ENCODE data around the gene ELP4. TPM values are rescaled to one million over a fixed set of nuclear protein-coding genes. Genes with fewer than 3 reads are reported as not detected.

The ELP4 gene
- total and polyA plus RNA-seq, 2 experiments from 2014 or later, result 16.2 to 20.1 TPM

- H4K20me1 ChIP-seq (ENCODE audit: insufficient read depth), result no peaks in the 10 kb centered on the region
- no peaks in the 10 kb centered on the region for H3K36me3 ChIP-seq (ENCODE audit: low read depth)
- no peaks in the 10 kb centered on the region for H3K79me2 ChIP-seq (ENCODE audit: insufficient read depth)
- H3K4me3 ChIP-seq, result no peak overlapping the region
- H2AFZ ChIP-seq, result peak overlapping the region; percentile 52; the same call in 1 of the 2 replicates
- 7 to 12% methylated on average over 13 of the region's 13 CpGs for WGBS, 2 experiments (ENCODE audit: low coverage in 1 of 2, low lambda C conversion rate in 2 of 2, missing lambda C conversion rate in 2 of 2)
- no peak overlapping the region for H3K4me2 ChIP-seq (ENCODE audit: unreplicated experiment)
- H3K9me2 ChIP-seq (ENCODE audit: insufficient read depth), result no peaks in the 10 kb centered on the region
- TF ChIP-seq EZH2phosphoT487 (IDR thresholded peaks at IDR 0.05; ENCODE audit: insufficient read depth, low read depth) (peak; percentile 32; the same call in 1 of the 2 replicates), EZH2 (IDR thresholded peaks at IDR 0.05; ENCODE audit: insufficient read depth, poor library complexity, severe bottlenecking) (no peak)
- H3K4me1 ChIP-seq (ENCODE audit: insufficient read depth), result no peaks in the 10 kb centered on the region
- no peak overlapping the region for H3K9ac ChIP-seq
- H3K27me3 ChIP-seq (replicated peaks; ENCODE audit: insufficient read depth), result peaks cover 99% of the 10 kb centered on the region
- no peak overlapping the region for H3K27ac ChIP-seq
- DNase-seq, result no peak
- no peaks in the 10 kb centered on the region for H3F3A ChIP-seq (ENCODE audit: insufficient read depth)
- in situ Hi-C loops (cut with MboI), result no loop called here
- H3K9me3 ChIP-seq (ENCODE audit: low read depth), result no peaks in the 10 kb centered on the region
Observed at GRCh38 chr11:31803813-31804311, 294.3 kb downstream of the ELP4 start.

- DNase-seq, result no peak
- in situ Hi-C loops (cut with MboI), result no loop called here
- no peak overlapping the region for H3K9ac ChIP-seq
Observed at GRCh38 chr11:31804312-31805036, 294.9 kb downstream of the ELP4 start.

GRCh38 chr11:31805037-31805628 is 295.6 kb downstream of the ELP4 start:
- 6 to 9% methylated on average over 44 to 51 of the region's 51 CpGs for WGBS, 2 experiments (ENCODE audit: low coverage in 1 of 2, low lambda C conversion rate in 2 of 2, missing lambda C conversion rate in 2 of 2)
- Histone ChIP-seq H3K4me1 (ENCODE audit: insufficient read depth) (no peaks in the 10 kb centered on the region), H3K4me3 (peak overlapping the region; percentile 53), H3K9me3 (ENCODE audit: low read depth) (no peaks in the 10 kb centered on the region), H3K79me2 (ENCODE audit: insufficient read depth) (no peaks in the 10 kb centered on the region), H3K9ac (no peak overlapping the region), H3K27me3 (replicated peaks; ENCODE audit: insufficient read depth) (peaks cover 97% of the 10 kb centered on the region), H4K20me1 (ENCODE audit: insufficient read depth) (no peaks in the 10 kb centered on the region), H3K27ac (no peak overlapping the region), H2AFZ (peak overlapping the region; percentile 52; the same call in 1 of the 2 replicates), H3K9me2 (ENCODE audit: insufficient read depth) (no peaks in the 10 kb centered on the region), H3K36me3 (ENCODE audit: low read depth) (no peaks in the 10 kb centered on the region), H3F3A (ENCODE audit: insufficient read depth) (no peaks in the 10 kb centered on the region), H3K4me2 (ENCODE audit: unreplicated experiment) (peak overlapping the region; percentile 75)
- in situ Hi-C loops (cut with MboI), result no loop called here
- DNase-seq, result no peak
- TF ChIP-seq EZH2phosphoT487 (IDR thresholded peaks at IDR 0.05; ENCODE audit: insufficient read depth, low read depth), result no peak; the same call in 1 of the 2 replicates
- peak; percentile 1 for TF ChIP-seq EZH2 (IDR thresholded peaks at IDR 0.05; ENCODE audit: insufficient read depth, poor library complexity, severe bottlenecking)

More at GRCh38 chr11:31804312-31805036, 294.9 kb downstream of the ELP4 start:
- no peaks in the 10 kb centered on the region for H4K20me1 ChIP-seq (ENCODE audit: insufficient read depth)
- H3K4me2 ChIP-seq (ENCODE audit: unreplicated experiment), result peak overlapping the region; percentile 75
- H3K27ac ChIP-seq, result no peak overlapping the region
- peak overlapping the region; percentile 53 for H3K4me3 ChIP-seq
- H3K36me3 ChIP-seq (ENCODE audit: low read depth), result no peaks in the 10 kb centered on the region
- no peaks in the 10 kb centered on the region for H3K9me3 ChIP-seq (ENCODE audit: low read depth)
- H3K27me3 ChIP-seq (replicated peaks; ENCODE audit: insufficient read depth), result peaks cover 99% of the 10 kb centered on the region
- H3K9me2 ChIP-seq (ENCODE audit: insufficient read depth), result no peaks in the 10 kb centered on the region
- H3F3A ChIP-seq (ENCODE audit: insufficient read depth), result no peaks in the 10 kb centered on the region
- H3K4me1 ChIP-seq (ENCODE audit: insufficient read depth), result no peaks in the 10 kb centered on the region
- H3K79me2 ChIP-seq (ENCODE audit: insufficient read depth), result no peaks in the 10 kb centered on the region
- 3 to 4% methylated on average over 38 to 41 of the region's 41 CpGs for whole genome bisulfite sequencing, 2 experiments (ENCODE audit: low coverage in 1 of 2, low lambda C conversion rate in 2 of 2, missing lambda C conversion rate in 2 of 2)
- peak overlapping the region; percentile 52 for H2AFZ ChIP-seq
- TF ChIP-seq EZH2phosphoT487 (IDR thresholded peaks at IDR 0.05; ENCODE audit: insufficient read depth, low read depth) (peak; percentile 82; the same call in 1 of the 2 replicates), EZH2 (IDR thresholded peaks at IDR 0.05; ENCODE audit: insufficient read depth, poor library complexity, severe bottlenecking) (peak; percentile 90)

GRCh38 chr11:31805629-31806185 is 296.1 kb downstream of the ELP4 start:
- Histone ChIP-seq H3K9ac (no peak overlapping the region), H3K4me2 (ENCODE audit: unreplicated experiment) (no peak overlapping the region), H3K9me3 (ENCODE audit: low read depth) (no peaks in the 10 kb centered on the region), H4K20me1 (ENCODE audit: insufficient read depth) (no peaks in the 10 kb centered on the region), H3K9me2 (ENCODE audit: insufficient read depth) (no peaks in the 10 kb centered on the region), H3K36me3 (ENCODE audit: low read depth) (no peaks in the 10 kb centered on the region), H3K4me1 (ENCODE audit: insufficient read depth) (no peaks in the 10 kb centered on the region; the same call in 1 of the 2 replicates), H3F3A (ENCODE audit: insufficient read depth) (no peaks in the 10 kb centered on the region), H2AFZ (no peak overlapping the region), H3K79me2 (ENCODE audit: insufficient read depth) (no peaks in the 10 kb centered on the region), H3K4me3 (no peak overlapping the region), H3K27ac (no peak overlapping the region), H3K27me3 (replicated peaks; ENCODE audit: insufficient read depth) (peaks cover 94% of the 10 kb centered on the region)
- no peak for DNase-seq
- 6% methylated on average over 13 to 20 of the region's 20 CpGs for WGBS, 2 experiments (ENCODE audit: low coverage in 1 of 2, low lambda C conversion rate in 2 of 2, missing lambda C conversion rate in 2 of 2)
- in situ Hi-C loops (cut with MboI), result no loop called here
- TF ChIP-seq EZH2 (IDR thresholded peaks at IDR 0.05; ENCODE audit: insufficient read depth, poor library complexity, severe bottlenecking) (no peak), EZH2phosphoT487 (IDR thresholded peaks at IDR 0.05; ENCODE audit: insufficient read depth, low read depth) (no peak; the same call in 1 of the 2 replicates)

All from GM23248 (cell line).